ENCODE measurements around the gene GPN1. TPM values are rescaled to one million over a fixed set of nuclear protein-coding genes. Genes with fewer than 3 reads are reported as not detected.

Gene GPN1
- total and polyA plus RNA-seq, 7 donors = 24.2 to 57.1 (median 27.8) TPM

GRCh38 chr2:27685577-27685976 is 56.7 kb downstream of the GPN1 start:
- DNase-seq (no peak), ATAC-seq (no peak)
- intact Hi-C loops (cut with DNase I) = no loop called here
- H3K9me3 ChIP-seq = no peaks in the 10 kb centered on the region
- H3K4me3 ChIP-seq = no peak overlapping the region
- no peaks in the 10 kb centered on the region for H3K27me3 ChIP-seq (ENCODE audit: insufficient read depth in 3 of 3, low read length in 2 of 3)
- peaks cover 9 to 75% of the 10 kb centered on the region in 2 donors for H3K36me3 ChIP-seq (ENCODE audit: insufficient read depth in 1 of 2, low read depth in 1 of 2)
- no peak overlapping the region for H3K27ac ChIP-seq
- H3K4me1 ChIP-seq = peaks cover 5% of the 10 kb centered on the region
- TF ChIP-seq, protein P1, sequence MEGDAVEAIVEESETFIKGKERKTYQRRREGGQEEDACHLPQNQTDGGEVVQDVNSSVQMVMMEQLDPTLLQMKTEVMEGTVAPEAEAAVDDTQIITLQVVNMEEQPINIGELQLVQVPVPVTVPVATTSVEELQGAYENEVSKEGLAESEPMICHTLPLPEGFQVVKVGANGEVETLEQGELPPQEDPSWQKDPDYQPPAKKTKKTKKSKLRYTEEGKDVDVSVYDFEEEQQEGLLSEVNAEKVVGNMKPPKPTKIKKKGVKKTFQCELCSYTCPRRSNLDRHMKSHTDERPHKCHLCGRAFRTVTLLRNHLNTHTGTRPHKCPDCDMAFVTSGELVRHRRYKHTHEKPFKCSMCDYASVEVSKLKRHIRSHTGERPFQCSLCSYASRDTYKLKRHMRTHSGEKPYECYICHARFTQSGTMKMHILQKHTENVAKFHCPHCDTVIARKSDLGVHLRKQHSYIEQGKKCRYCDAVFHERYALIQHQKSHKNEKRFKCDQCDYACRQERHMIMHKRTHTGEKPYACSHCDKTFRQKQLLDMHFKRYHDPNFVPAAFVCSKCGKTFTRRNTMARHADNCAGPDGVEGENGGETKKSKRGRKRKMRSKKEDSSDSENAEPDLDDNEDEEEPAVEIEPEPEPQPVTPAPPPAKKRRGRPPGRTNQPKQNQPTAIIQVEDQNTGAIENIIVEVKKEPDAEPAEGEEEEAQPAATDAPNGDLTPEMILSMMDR (IDR thresholded peaks at IDR 0.05) = no peak
- 96 to 99% (median 99%) methylated on average over 3 of the region's 3 CpGs for WGBS, 3 donors

- no peaks in the 10 kb centered on the region for H3K27me3 ChIP-seq (ENCODE audit: insufficient read depth in 3 of 3, low read length in 2 of 3)
- H3K4me1 ChIP-seq = peaks cover 5% of the 10 kb centered on the region
- TF ChIP-seq, protein P1 (IDR thresholded peaks at IDR 0.05) = no peak
- peaks cover 9 to 61% of the 10 kb centered on the region in 2 donors for H3K36me3 ChIP-seq (ENCODE audit: insufficient read depth in 1 of 2, low read depth in 1 of 2)
- 77 to 82% (median 81%) methylated on average over 1 of the region's 1 CpG for WGBS, 3 donors
- ATAC-seq (no peak), DNase-seq (no peak)
- no peak overlapping the region for H3K4me3 ChIP-seq
- H3K27ac ChIP-seq = peak overlapping the region; percentile 77
- no peaks in the 10 kb centered on the region for H3K9me3 ChIP-seq
- intact Hi-C loops (cut with DNase I) = no loop called here
Measured at GRCh38 chr2:27687232-27687631, 58.4 kb downstream of the GPN1 start.

DNA sequence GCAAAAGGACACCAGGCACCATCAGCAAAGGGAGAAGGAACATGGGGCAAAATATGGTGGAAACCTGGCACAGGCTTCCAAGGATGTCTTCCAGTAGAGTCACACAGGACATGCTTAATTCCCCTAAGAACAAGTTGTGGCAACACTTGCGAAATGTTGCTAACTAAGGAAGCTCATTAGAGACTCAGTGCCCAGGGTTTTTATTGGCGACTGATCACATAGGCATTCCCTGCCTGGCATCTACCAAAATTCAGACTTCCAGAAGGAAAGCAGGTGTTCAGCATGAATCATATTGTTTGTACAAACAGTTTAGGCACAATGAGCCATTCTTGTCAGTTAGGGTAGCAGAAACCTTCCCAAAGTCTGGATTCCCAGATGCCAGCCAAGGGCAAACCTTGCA is 60.6 kb downstream of the GPN1 start:
- H3K4me1 ChIP-seq = peaks cover 5% of the 10 kb centered on the region
- H3K9me3 ChIP-seq = no peaks in the 10 kb centered on the region
- TF ChIP-seq, protein P1 (IDR thresholded peaks at IDR 0.05) = no peak
- H3K27ac ChIP-seq = peak overlapping the region; percentile 77
- no peak for DNase-seq
- 30 to 56% (median 37%) methylated on average over 2 of the region's 2 CpGs for WGBS, 3 donors
- intact Hi-C loops (cut with DNase I) = no loop called here
- no peak overlapping the region for H3K4me3 ChIP-seq
- H3K36me3 ChIP-seq (ENCODE audit: insufficient read depth in 1 of 2, low read depth in 1 of 2) = peaks cover 9 to 62% of the 10 kb centered on the region in 2 donors
- H3K27me3 ChIP-seq (ENCODE audit: insufficient read depth in 3 of 3, low read length in 2 of 3) = no peaks in the 10 kb centered on the region
- peak; percentile 83 to 94 (median 90) for ATAC-seq

DNA sequence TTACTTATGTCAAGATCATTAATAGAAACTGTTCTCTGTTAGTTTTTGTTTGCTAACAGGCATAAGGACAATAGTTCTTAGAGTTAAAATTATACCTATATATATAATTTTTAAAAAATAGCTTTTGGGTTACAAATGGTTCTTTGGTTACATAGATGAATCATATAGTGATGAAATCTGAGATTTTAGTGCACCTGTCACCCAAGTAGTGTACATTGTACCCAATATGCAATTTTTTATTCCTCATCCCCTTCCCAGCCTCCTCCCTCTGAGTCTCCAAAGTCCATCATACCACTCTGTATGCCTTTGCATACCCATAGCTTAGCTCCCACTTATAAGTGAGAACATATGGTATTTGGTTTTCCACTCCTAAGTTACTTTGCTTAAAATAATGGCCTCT is 61.2 kb downstream of the GPN1 start:
- intact Hi-C loops (cut with DNase I) = no loop called here
- peaks cover 8 to 62% of the 10 kb centered on the region in 2 donors for H3K36me3 ChIP-seq (ENCODE audit: insufficient read depth in 1 of 2, low read depth in 1 of 2)
- H3K27ac ChIP-seq = peak overlapping the region; percentile 77
- H3K27me3 ChIP-seq (ENCODE audit: insufficient read depth in 3 of 3, low read length in 2 of 3) = no peaks in the 10 kb centered on the region
- no peak for DNase-seq
- TF ChIP-seq, protein P1 (IDR thresholded peaks at IDR 0.05) = no peak
- peak in 2 of 4 donors; percentile 31 to 45 for ATAC-seq
- no peak overlapping the region for H3K4me3 ChIP-seq
- no peaks in the 10 kb centered on the region for H3K9me3 ChIP-seq
- H3K4me1 ChIP-seq = peaks cover 5% of the 10 kb centered on the region

- intact Hi-C loops (cut with DNase I) = no loop called here
- DNase-seq (no peak), ATAC-seq (no peak)
- no peak overlapping the region for H3K4me3 ChIP-seq
- peaks cover 2 to 42% of the 10 kb centered on the region in 2 donors for H3K36me3 ChIP-seq (ENCODE audit: insufficient read depth in 1 of 2, low read depth in 1 of 2)
- H3K9me3 ChIP-seq = no peaks in the 10 kb centered on the region
- TF ChIP-seq, protein P1 (IDR thresholded peaks at IDR 0.05) = no peak
- whole genome bisulfite sequencing, 3 donors = 57 to 81% (median 64%) methylated on average over 1 of the region's 1 CpG
- H3K27ac ChIP-seq = no peak overlapping the region
- H3K27me3 ChIP-seq (ENCODE audit: insufficient read depth in 3 of 3, low read length in 2 of 3) = no peaks in the 10 kb centered on the region
- H3K4me1 ChIP-seq = peaks cover 7% of the 10 kb centered on the region
Measured at GRCh38 chr2:27697660-27698059, 68.8 kb downstream of the GPN1 start.
